BLaER1 treated with 17β-estradiol and CSF1 and Interleukin-3, amounts not matched to agents 10 nM and 100 nM (cell line): ENCODE results near the gene ZP1.

Experiments used
- H3K27ac ChIP-seq, 11 experiments: shearing (Covaris generic); formaldehyde crosslinking; 2 replicates each; pipeline ENCODE4 v1.8.1; 2022
- H3K27me3 ChIP-seq, 11 experiments: shearing (Covaris generic); formaldehyde crosslinking; 2 replicates each; pipeline ENCODE4 v1.8.1; 2022
- H3K36me3 ChIP-seq, 11 experiments: shearing (Covaris generic); formaldehyde crosslinking; 2 replicates each; pipeline ENCODE4 v1.8.1; 2022
- H3K4me1 ChIP-seq, 10 experiments: shearing (Covaris generic); formaldehyde crosslinking; 2 replicates each; pipeline ENCODE4 v1.8.1; 2022
- H3K4me2 ChIP-seq, 11 experiments: shearing (Covaris generic); formaldehyde crosslinking; 2 replicates each; pipeline ENCODE4 v1.8.1; 2022
- H3K4me3 ChIP-seq, 10 experiments: shearing (Covaris generic); formaldehyde crosslinking; 2 replicates each; pipeline ENCODE4 v1.8.1; 2022
- H3K9ac ChIP-seq, 11 experiments: shearing (Covaris generic); formaldehyde crosslinking; 2 replicates each; pipeline ENCODE4 v1.8.1; 2022
- H3K9me3 ChIP-seq, 11 experiments: shearing (Covaris generic); formaldehyde crosslinking; replicated peaks in 1 of 11; 2 replicates each; pipeline ENCODE4 v1.8.1; 2022
- H4K20me1 ChIP-seq, 11 experiments: shearing (Covaris generic); formaldehyde crosslinking; 2 replicates each; pipeline ENCODE4 v1.8.1; 2022
- Cebpa-rat ChIP-seq, 11 experiments: shearing (Covaris generic); IDR thresholded peaks; 2 replicates each; pipeline ENCODE4 v1.8.1; 2022

ZP1 gene

GRCh38 chr11:60842668-60843600, 24.4 kb upstream of the ZP1 start:
- Histone ChIP-seq H4K20me1 (peaks cover 0 to 57% (median 43%) of the 10 kb centered on the region in 11 experiments; a peak in 19 of 22 replicates), H3K36me3 (peaks cover 0 to 39% (median 19%) of the 10 kb centered on the region in 11 experiments; a peak in 18 of 22 replicates), H3K27me3 (no peaks in the 10 kb centered on the region), H3K4me2 (peak overlapping the region; percentile 88 to 100 (median 98)), H3K9me3 (no peaks in the 10 kb centered on the region), H3K4me1 (peaks cover 44 to 56% (median 51%) of the 10 kb centered on the region in 10 experiments), H3K27ac (peak overlapping the region; percentile 25 to 92 (median 82); a peak in 21 of 22 replicates), H3K4me3 (peak overlapping the region; percentile 66 to 98 (median 94)), H3K9ac (peak overlapping the region; percentile 73 to 95 (median 87))
- TF ChIP-seq Cebpa-rat (IDR thresholded peaks at IDR 0.05), result no peak

GRCh38 chr11:60844045-60844869, 23.1 kb upstream of the ZP1 start:
- no peak for TF ChIP-seq Cebpa-rat (IDR thresholded peaks at IDR 0.05)

GRCh38 chr11:60844870-60845221, 22.5 kb upstream of the ZP1 start:
- H3K4me1 ChIP-seq, result peaks cover 59 to 73% (median 66%) of the 10 kb centered on the region in 10 experiments
- H3K4me3 ChIP-seq, result peak overlapping the region in 9 of 10 experiments; percentile 85 to 98 (median 94); a peak in 16 of 20 replicates
- peak overlapping the region; percentile 4 to 95 (median 87); a peak in 20 of 22 replicates for H3K9ac ChIP-seq
- TF ChIP-seq Cebpa-rat (IDR thresholded peaks at IDR 0.05), result no peak
- no peaks in the 10 kb centered on the region for H3K9me3 ChIP-seq
- H3K4me2 ChIP-seq, result peak overlapping the region; percentile 88 to 100 (median 98)
- H3K27me3 ChIP-seq, result no peaks in the 10 kb centered on the region
- peaks cover 0 to 77% (median 61%) of the 10 kb centered on the region in 11 experiments; a peak in 19 of 22 replicates for H4K20me1 ChIP-seq
- 0 out of 22 replicates have a peak overlapping the region, but pooled peaks of 1 of the 11 experiments have one; percentile 32 for H3K27ac ChIP-seq
- H3K36me3 ChIP-seq, result peaks cover 10 to 58% (median 37%) of the 10 kb centered on the region in 11 experiments

More at GRCh38 chr11:60844045-60844869, 23.1 kb upstream of the ZP1 start:
- peaks cover 0 to 71% (median 56%) of the 10 kb centered on the region in 11 experiments; a peak in 19 of 22 replicates for H4K20me1 ChIP-seq
- peaks cover 57 to 69% (median 64%) of the 10 kb centered on the region in 10 experiments for H3K4me1 ChIP-seq
- H3K27ac ChIP-seq, result peak overlapping the region in 7 of 11 experiments; percentile 13 to 92 (median 87); a peak in 9 of 22 replicates
- peak overlapping the region; percentile 73 to 95 (median 87); a peak in 21 of 22 replicates for H3K9ac ChIP-seq
- H3K4me2 ChIP-seq, result peak overlapping the region; percentile 88 to 100 (median 98)
- no peaks in the 10 kb centered on the region for H3K9me3 ChIP-seq
- no peaks in the 10 kb centered on the region for H3K27me3 ChIP-seq
- peaks cover 4 to 52% (median 32%) of the 10 kb centered on the region in 11 experiments; a peak in 21 of 22 replicates for H3K36me3 ChIP-seq
- H3K4me3 ChIP-seq, result peak overlapping the region; percentile 66 to 98 (median 94)

- Histone ChIP-seq H3K4me1 (peaks cover 59 to 75% (median 66%) of the 10 kb centered on the region in 10 experiments), H3K4me2 (peak overlapping the region; percentile 88 to 100 (median 98)), H3K9ac (peak overlapping the region; percentile 4 to 95 (median 87); a peak in 20 of 22 replicates), H3K27me3 (no peaks in the 10 kb centered on the region), H3K36me3 (peaks cover 14 to 63% (median 42%) of the 10 kb centered on the region in 11 experiments), H4K20me1 (peaks cover 0 to 82% (median 61%) of the 10 kb centered on the region in 11 experiments; a peak in 19 of 22 replicates), H3K27ac (0 out of 22 replicates have a peak overlapping the region, but pooled peaks of 1 of the 11 experiments have one; percentile 32), H3K4me3 (peak overlapping the region in 8 of 10 experiments; percentile 85 to 98 (median 94); a peak in 16 of 20 replicates), H3K9me3 (no peaks in the 10 kb centered on the region)
- TF ChIP-seq Cebpa-rat (IDR thresholded peaks at IDR 0.05), result no peak
Observed at GRCh38 chr11:60845338-60845737, 22.0 kb upstream of the ZP1 start.

GRCh38 chr11:60847281-60847680, 20.1 kb upstream of the ZP1 start:
- no peak for TF ChIP-seq Cebpa-rat (IDR thresholded peaks at IDR 0.05)
- peak overlapping the region in 4 of 11 experiments; percentile 21 to 58 (median 44); a peak in 3 of 22 replicates for H3K27ac ChIP-seq
- peaks cover 0 to 2% (median 0%) of the 10 kb centered on the region in 11 experiments; a peak in 2 of 22 replicates for H3K9me3 ChIP-seq
- H3K36me3 ChIP-seq, result peaks cover 34 to 83% (median 62%) of the 10 kb centered on the region in 11 experiments
- H3K4me1 ChIP-seq, result peaks cover 51 to 69% (median 59%) of the 10 kb centered on the region in 10 experiments
- peak overlapping the region in 2 of 10 experiments; percentile 25 to 28; a peak in 2 of 20 replicates for H3K4me3 ChIP-seq
- peak overlapping the region; percentile 52 to 93 (median 78); a peak in 20 of 22 replicates for H3K4me2 ChIP-seq
- peaks cover 0 to 98% (median 61%) of the 10 kb centered on the region in 11 experiments; a peak in 19 of 22 replicates for H4K20me1 ChIP-seq
- H3K9ac ChIP-seq, result peak overlapping the region in 6 of 11 experiments; percentile 34 to 67 (median 61); a peak in 9 of 22 replicates
- H3K27me3 ChIP-seq, result no peaks in the 10 kb centered on the region

- Histone ChIP-seq H3K4me1 (peaks cover 48 to 70% (median 60%) of the 10 kb centered on the region in 10 experiments), H3K4me2 (peak overlapping the region; percentile 52 to 93 (median 78)), H3K9me3 (peaks cover 0 to 9% (median 5%) of the 10 kb centered on the region in 11 experiments; a peak in 6 of 22 replicates), H3K27ac (peak overlapping the region in 9 of 11 experiments; percentile 7 to 58 (median 32); a peak in 13 of 22 replicates), H3K27me3 (no peaks in the 10 kb centered on the region), H3K9ac (peak overlapping the region in 9 of 11 experiments; percentile 34 to 67 (median 47); a peak in 16 of 22 replicates), H3K36me3 (peaks cover 40 to 89% (median 68%) of the 10 kb centered on the region in 11 experiments), H4K20me1 (peaks cover 0 to 92% (median 61%) of the 10 kb centered on the region in 11 experiments; a peak in 19 of 22 replicates), H3K4me3 (peak overlapping the region in 4 of 10 experiments; percentile 4 to 28 (median 18); a peak in 4 of 20 replicates)
- TF ChIP-seq Cebpa-rat (IDR thresholded peaks at IDR 0.05), result no peak
Observed at GRCh38 chr11:60847896-60848295, 19.4 kb upstream of the ZP1 start.

GRCh38 chr11:60848714-60849151, 18.6 kb upstream of the ZP1 start:
- H3K27me3 ChIP-seq, result no peaks in the 10 kb centered on the region
- peak overlapping the region; percentile 52 to 93 (median 78) for H3K4me2 ChIP-seq
- peak overlapping the region in 9 of 11 experiments; percentile 7 to 58 (median 32); a peak in 15 of 22 replicates for H3K27ac ChIP-seq
- H3K4me3 ChIP-seq, result peak overlapping the region in 2 of 10 experiments; percentile 4 to 25; a peak in 1 of 20 replicates
- H3K9ac ChIP-seq, result peak overlapping the region in 10 of 11 experiments; percentile 23 to 67 (median 46); a peak in 18 of 22 replicates
- no peak for TF ChIP-seq Cebpa-rat (IDR thresholded peaks at IDR 0.05)
- H3K4me1 ChIP-seq, result peaks cover 43 to 73% (median 62%) of the 10 kb centered on the region in 10 experiments
- peaks cover 0 to 12% (median 5%) of the 10 kb centered on the region in 11 experiments; a peak in 6 of 22 replicates for H3K9me3 ChIP-seq
- H4K20me1 ChIP-seq, result peaks cover 0 to 89% (median 54%) of the 10 kb centered on the region in 11 experiments; a peak in 19 of 22 replicates
- H3K36me3 ChIP-seq, result peaks cover 43 to 96% (median 76%) of the 10 kb centered on the region in 11 experiments
